Trophoblast cell (in vitro differentiated cells and primary cell): Measurements from ENCODE around the gene OR4D5. TPM values are rescaled to one million over a fixed set of nuclear protein-coding genes. Genes with fewer than 3 reads are reported as not detected.

Experiments used
- DNase-seq, 2 donors: peaks; one replicate each; pipeline ENCODE4 v3.0.0-alpha.2; 2016
- H2AFZ ChIP-seq: 2 replicates; pipeline ENCODE4 v1.6.1; 2013; ENCODE audit warnings: low read length, moderate library complexity, mild to moderate bottlenecking; ENCODE audit not compliant: insufficient read depth, poor library complexity
- H2AK5ac ChIP-seq: 2 replicates; pipeline ENCODE4 v1.6.1; 2013; ENCODE audit warnings: mild to moderate bottlenecking, low read length
- H2BK120ac ChIP-seq: 2 replicates; pipeline ENCODE4 v1.6.1; 2013; ENCODE audit warnings: low read length, mild to moderate bottlenecking, moderate library complexity; ENCODE audit not compliant: insufficient read depth, poor library complexity
- H2BK12ac ChIP-seq: 2 replicates; pipeline ENCODE4 v1.6.1; 2013; ENCODE audit warnings: mild to moderate bottlenecking, low read length, moderate library complexity
- H2BK5ac ChIP-seq: 2 replicates; pipeline ENCODE4 v1.6.1; 2013; ENCODE audit warnings: low read length, low read depth, moderate library complexity, mild to moderate bottlenecking; ENCODE audit not compliant: poor library complexity
- H3K14ac ChIP-seq: 2 replicates; pipeline ENCODE4 v1.6.1; 2013; ENCODE audit warnings: mild to moderate bottlenecking, low read length
- H3K18ac ChIP-seq: 2 replicates; pipeline ENCODE4 v1.6.1; 2013; ENCODE audit warnings: mild to moderate bottlenecking, low read length
- H3K23ac ChIP-seq: 2 replicates; pipeline ENCODE4 v1.6.1; 2013; ENCODE audit warnings: low read length
- H3K27ac ChIP-seq: 2 replicates; pipeline ENCODE4 v1.5.1; 2013; ENCODE audit warnings: low read depth, mild to moderate bottlenecking, inconsistent platforms, low read length, moderate library complexity
- H3K27me3 ChIP-seq: 2 replicates; pipeline ENCODE4 v1.6.1; 2013; ENCODE audit warnings: inconsistent platforms, mild to moderate bottlenecking, low read length, moderate library complexity; ENCODE audit not compliant: insufficient read depth
- H3K36me3 ChIP-seq, 2 experiments: 1 replicate in 1 of 2; 2 replicates in 1 of 2; pipeline ENCODE4 v1.6.1; 2013; ENCODE audit warnings: low read length in 2 of 2, mild to moderate bottlenecking in 2 of 2, moderate library complexity in 1 of 2; ENCODE audit not compliant: insufficient read depth in 2 of 2, control insufficient read depth in 1 of 2
- H3K4ac ChIP-seq: 2 replicates; pipeline ENCODE4 v1.6.1; 2013; ENCODE audit warnings: low read depth, mild to moderate bottlenecking, low read length, moderate library complexity
- H3K4me1 ChIP-seq, 2 experiments: 1 replicate in 1 of 2; 2 replicates in 1 of 2; pipeline ENCODE4 v1.6.1; 2013; ENCODE audit warnings: low read length in 2 of 2, mild to moderate bottlenecking in 2 of 2, moderate library complexity in 1 of 2; ENCODE audit not compliant: insufficient read depth in 2 of 2, control insufficient read depth in 1 of 2
- H3K4me2 ChIP-seq: 2 replicates; pipeline ENCODE4 v1.6.1; 2013; ENCODE audit warnings: inconsistent platforms, mild to moderate bottlenecking, low read length, moderate library complexity
- H3K4me3 ChIP-seq: 2 replicates; pipeline ENCODE4 v1.5.1; 2013; ENCODE audit warnings: mild to moderate bottlenecking, low read depth, low read length, inconsistent platforms
- H3K79me1 ChIP-seq: one replicate; pipeline ENCODE4 v1.6.1; 2013; ENCODE audit warnings: low read length
- H3K79me2 ChIP-seq: 2 replicates; pipeline ENCODE4 v1.6.1; 2013; ENCODE audit warnings: low read length, mild to moderate bottlenecking; ENCODE audit not compliant: control insufficient read depth, insufficient read depth, poor library complexity
- H3K9ac ChIP-seq: 2 replicates; pipeline ENCODE4 v1.6.1; 2013; ENCODE audit warnings: mild to moderate bottlenecking, low read length
- H3K9me3 ChIP-seq: 2 replicates; pipeline ENCODE4 v1.6.1; 2013; ENCODE audit warnings: low read depth, mild to moderate bottlenecking, control low read depth, inconsistent platforms, low read length; ENCODE audit not compliant: insufficient read depth
- H4K12ac ChIP-seq: 2 replicates; pipeline ENCODE4 v1.6.1; 2013; ENCODE audit warnings: low read depth, mild to moderate bottlenecking, low read length, moderate library complexity
- H4K8ac ChIP-seq: 2 replicates; pipeline ENCODE4 v1.6.1; 2013; ENCODE audit warnings: low read depth, mild to moderate bottlenecking, low read length, moderate library complexity
- H4K91ac ChIP-seq: one replicate; pipeline ENCODE4 v1.6.1; 2013; ENCODE audit warnings: low read depth, mild to moderate bottlenecking, low read length, moderate library complexity
- WGBS: extraction: QIAGEN DNeasy Blood & Tissue Kit; methylation state at CpG from one replicate; pipeline ENCODE4 v1.1.7; 2013; ENCODE audit warnings: missing lambda C conversion rate; ENCODE audit not compliant: insufficient read length, insufficient coverage; ENCODE audit errors: extremely low coverage; 5-methylcytosine and 5-hydroxymethylcytosine counted together
- polyA plus RNA-seq: library from polyadenylated mRNA; stranded (reverse); fragments of 200-250 nt; gene quantifications from 2 replicates; pipeline ENCODE4 v1.2.3, GENCODE V29; 2013

The OR4D5 gene
- polyA plus RNA-seq, result not detected in 2 replicates

- Histone ChIP-seq H3K9me3 (no peaks in the 10 kb centered on the region), H2AK5ac (no peak within 1 kb of the TSS), H2BK5ac (no peak within 1 kb of the TSS), H3K36me3 (no peaks in the 10 kb centered on the region), H2BK12ac (no peak within 1 kb of the TSS), H2BK120ac (no peak within 1 kb of the TSS), H4K12ac (no peak within 1 kb of the TSS), H3K27ac (no peak within 1 kb of the TSS), H3K4me1 (no peaks in the 10 kb centered on the region), H2AFZ (no peak within 1 kb of the TSS), H3K4me2 (no peak within 1 kb of the TSS), H3K23ac (no peak within 1 kb of the TSS), H3K4me3 (no peak within 1 kb of the TSS), H4K8ac (no peak within 1 kb of the TSS), H3K14ac (no peak within 1 kb of the TSS), H3K4ac (no peak within 1 kb of the TSS), H4K91ac (no peak within 1 kb of the TSS), H3K27me3 (no peaks in the 10 kb centered on the region), H3K79me2 (no peaks in the 10 kb centered on the region), H3K18ac (no peak within 1 kb of the TSS), H3K79me1 (no peaks in the 10 kb centered on the region), H3K9ac (no peak within 1 kb of the TSS)
- WGBS, result no CpG with 5 or more reads among the region's 1 CpG
- DNase-seq, result no peak
Measured at GRCh38 chr11:123939317-123939716, at the start of gene OR4D5. Gene OR4D5, plus strand, starts transcription at chr11:123939617. Its CDS starts 0 bp downstream, at chr11:123939617.

- H3K27me3 ChIP-seq, result no peaks in the 10 kb centered on the region
- H2BK120ac ChIP-seq, result no peak overlapping the region
- H3K4ac ChIP-seq, result no peak overlapping the region
- no peak overlapping the region for H4K8ac ChIP-seq
- no peak overlapping the region for H3K9ac ChIP-seq
- H3K14ac ChIP-seq, result no peak overlapping the region
- no peak overlapping the region for H4K91ac ChIP-seq
- H3K9me3 ChIP-seq, result no peaks in the 10 kb centered on the region
- no peak overlapping the region for H3K23ac ChIP-seq
- H3K4me1 ChIP-seq, result no peaks in the 10 kb centered on the region
- H2BK12ac ChIP-seq, result no peak overlapping the region
- no peak overlapping the region for H2AK5ac ChIP-seq
- no peaks in the 10 kb centered on the region for H3K36me3 ChIP-seq
- no peak overlapping the region for H2AFZ ChIP-seq
- no peak overlapping the region for H3K4me2 ChIP-seq
- DNase-seq, result no peak
- no peak overlapping the region for H3K4me3 ChIP-seq
- no peaks in the 10 kb centered on the region for H3K79me1 ChIP-seq
- H4K12ac ChIP-seq, result no peak overlapping the region
- no peak overlapping the region for H3K18ac ChIP-seq
- no peak overlapping the region for H3K27ac ChIP-seq
- H2BK5ac ChIP-seq, result no peak overlapping the region
- no peaks in the 10 kb centered on the region for H3K79me2 ChIP-seq
Measured at GRCh38 chr11:123892031-123892430, 47.4 kb upstream of the OR4D5 start.

DNA sequence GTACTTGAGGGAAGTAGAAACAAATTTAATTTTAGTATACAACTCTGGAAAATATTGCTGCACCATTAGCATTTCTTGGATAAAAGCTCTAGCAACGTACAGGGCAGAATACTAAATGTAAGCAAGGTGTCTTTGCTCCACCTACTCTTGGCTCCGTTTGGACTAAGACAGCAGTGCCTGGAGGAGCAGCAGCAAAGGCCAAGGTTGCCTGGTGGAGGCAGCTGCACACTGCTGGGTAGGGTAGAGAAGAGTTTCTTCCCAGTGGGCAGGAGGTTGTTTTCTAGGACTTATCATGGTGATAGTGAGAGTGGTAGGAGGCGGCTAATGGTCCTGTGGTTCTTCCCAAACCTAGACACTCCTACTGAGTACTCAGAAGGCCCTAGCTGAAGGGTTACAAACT is 39.6 kb upstream of the OR4D5 start:
- Histone ChIP-seq H3K14ac (no peak overlapping the region), H3K4ac (no peak overlapping the region), H3K4me1 (no peaks in the 10 kb centered on the region), H3K18ac (no peak overlapping the region), H3K36me3 (no peaks in the 10 kb centered on the region), H3K27me3 (no peaks in the 10 kb centered on the region), H2BK12ac (no peak overlapping the region), H4K91ac (no peak overlapping the region), H3K9me3 (no peaks in the 10 kb centered on the region), H2BK120ac (no peak overlapping the region), H2BK5ac (no peak overlapping the region), H3K79me2 (no peaks in the 10 kb centered on the region), H3K23ac (no peak overlapping the region), H2AFZ (no peak overlapping the region), H3K4me3 (no peak overlapping the region), H3K79me1 (no peaks in the 10 kb centered on the region), H3K4me2 (no peak overlapping the region), H4K8ac (no peak overlapping the region), H3K27ac (no peak overlapping the region), H2AK5ac (no peak overlapping the region), H3K9ac (no peak overlapping the region), H4K12ac (no peak overlapping the region)
- no CpG with 5 or more reads among the region's 3 CpGs for WGBS
- DNase-seq, result no peak

- WGBS, result no CpG with 5 or more reads among the region's 1 CpG
- Histone ChIP-seq H3K9me3 (no peaks in the 10 kb centered on the region), H3K27ac (no peak within 1 kb of the TSS), H3K4me3 (no peak within 1 kb of the TSS), H2AK5ac (no peak within 1 kb of the TSS), H2BK120ac (no peak within 1 kb of the TSS), H3K79me2 (no peaks in the 10 kb centered on the region), H3K4ac (no peak within 1 kb of the TSS), H2BK5ac (no peak within 1 kb of the TSS), H4K12ac (no peak within 1 kb of the TSS), H3K4me2 (no peak within 1 kb of the TSS), H3K18ac (no peak within 1 kb of the TSS), H3K27me3 (no peaks in the 10 kb centered on the region), H2BK12ac (no peak within 1 kb of the TSS), H3K4me1 (no peaks in the 10 kb centered on the region), H2AFZ (no peak within 1 kb of the TSS), H3K9ac (no peak within 1 kb of the TSS), H3K14ac (no peak within 1 kb of the TSS), H4K91ac (no peak within 1 kb of the TSS), H3K23ac (no peak within 1 kb of the TSS), H3K36me3 (no peaks in the 10 kb centered on the region), H4K8ac (no peak within 1 kb of the TSS), H3K79me1 (no peaks in the 10 kb centered on the region)
- DNase-seq, result no peak
Measured at GRCh38 chr11:123901867-123902266, 37.5 kb upstream of the OR4D5 start, which contains the start of gene OR8D4. Gene OR8D4, plus strand, starts transcription at chr11:123902167. Its CDS starts 4,265 bp downstream, at chr11:123906432.
